GM10266 (cell line): ENCODE measurements around the gene FAM170B.

ENCODE experiments used
- DNase-seq: peaks from one replicate; pipeline ENCODE4 v3.0.0; 2012; ENCODE audit errors: extremely low spot score
- CTCF ChIP-seq: IDR thresholded peaks from 2 replicates; pipeline ENCODE4 v1.5.1; 2012; ENCODE audit warnings: mild to moderate bottlenecking, low read depth; ENCODE audit not compliant: control insufficient read depth, insufficient read depth; ENCODE audit errors: missing control alignments

FAM170B gene

GRCh38 chr10:49131507-49132361, 2.1 kb downstream of the FAM170B start:
- no peak for TF ChIP-seq CTCF
- DNase-seq, result no peak

GRCh38 chr10:49129376-49129775, 4.4 kb downstream of the FAM170B start:
- TF ChIP-seq CTCF, result no peak
- no peak for DNase-seq

- no peak for TF ChIP-seq CTCF
- DNase-seq, result no peak
Measured at GRCh38 chr10:49128854-49129253, 5.0 kb downstream of the FAM170B start.

GRCh38 chr10:49123981-49124950, 9.6 kb downstream of the FAM170B start:
- TF ChIP-seq CTCF, result no peak
- DNase-seq, result no peak

- DNase-seq, result no peak
- no peak for TF ChIP-seq CTCF
Measured at GRCh38 chr10:49120911-49121310, 12.9 kb downstream of the FAM170B start.

GRCh38 chr10:49119746-49120145, 14.1 kb downstream of the FAM170B start:
- no peak for DNase-seq
- TF ChIP-seq CTCF, result no peak
